Activated naive CD4-positive, alpha-beta T cell treated with anti-CD3 and anti-CD28 coated beads, Interleukin-2, amount 10 ng/mL, durations not matched to agents 5 hours and 36 hours (primary cell): ENCODE measurements around the gene SNAPC4. TPM values are rescaled to one million over a fixed set of nuclear protein-coding genes. Genes with fewer than 3 reads are reported as not detected.

Source experiments
- total RNA-seq, 2 experiments: library from RNA; stranded (reverse); gene quantifications; one replicate each; pipeline ENCODE4 v1.2.3, GENCODE V29; 2021

The SNAPC4 gene, protein sequence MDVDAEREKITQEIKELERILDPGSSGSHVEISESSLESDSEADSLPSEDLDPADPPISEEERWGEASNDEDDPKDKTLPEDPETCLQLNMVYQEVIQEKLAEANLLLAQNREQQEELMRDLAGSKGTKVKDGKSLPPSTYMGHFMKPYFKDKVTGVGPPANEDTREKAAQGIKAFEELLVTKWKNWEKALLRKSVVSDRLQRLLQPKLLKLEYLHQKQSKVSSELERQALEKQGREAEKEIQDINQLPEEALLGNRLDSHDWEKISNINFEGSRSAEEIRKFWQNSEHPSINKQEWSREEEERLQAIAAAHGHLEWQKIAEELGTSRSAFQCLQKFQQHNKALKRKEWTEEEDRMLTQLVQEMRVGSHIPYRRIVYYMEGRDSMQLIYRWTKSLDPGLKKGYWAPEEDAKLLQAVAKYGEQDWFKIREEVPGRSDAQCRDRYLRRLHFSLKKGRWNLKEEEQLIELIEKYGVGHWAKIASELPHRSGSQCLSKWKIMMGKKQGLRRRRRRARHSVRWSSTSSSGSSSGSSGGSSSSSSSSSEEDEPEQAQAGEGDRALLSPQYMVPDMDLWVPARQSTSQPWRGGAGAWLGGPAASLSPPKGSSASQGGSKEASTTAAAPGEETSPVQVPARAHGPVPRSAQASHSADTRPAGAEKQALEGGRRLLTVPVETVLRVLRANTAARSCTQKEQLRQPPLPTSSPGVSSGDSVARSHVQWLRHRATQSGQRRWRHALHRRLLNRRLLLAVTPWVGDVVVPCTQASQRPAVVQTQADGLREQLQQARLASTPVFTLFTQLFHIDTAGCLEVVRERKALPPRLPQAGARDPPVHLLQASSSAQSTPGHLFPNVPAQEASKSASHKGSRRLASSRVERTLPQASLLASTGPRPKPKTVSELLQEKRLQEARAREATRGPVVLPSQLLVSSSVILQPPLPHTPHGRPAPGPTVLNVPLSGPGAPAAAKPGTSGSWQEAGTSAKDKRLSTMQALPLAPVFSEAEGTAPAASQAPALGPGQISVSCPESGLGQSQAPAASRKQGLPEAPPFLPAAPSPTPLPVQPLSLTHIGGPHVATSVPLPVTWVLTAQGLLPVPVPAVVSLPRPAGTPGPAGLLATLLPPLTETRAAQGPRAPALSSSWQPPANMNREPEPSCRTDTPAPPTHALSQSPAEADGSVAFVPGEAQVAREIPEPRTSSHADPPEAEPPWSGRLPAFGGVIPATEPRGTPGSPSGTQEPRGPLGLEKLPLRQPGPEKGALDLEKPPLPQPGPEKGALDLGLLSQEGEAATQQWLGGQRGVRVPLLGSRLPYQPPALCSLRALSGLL (N-terminal part only)
- total RNA-seq = 10 to 100 TPM; 11.6 to 13.2 TPM

DNA sequence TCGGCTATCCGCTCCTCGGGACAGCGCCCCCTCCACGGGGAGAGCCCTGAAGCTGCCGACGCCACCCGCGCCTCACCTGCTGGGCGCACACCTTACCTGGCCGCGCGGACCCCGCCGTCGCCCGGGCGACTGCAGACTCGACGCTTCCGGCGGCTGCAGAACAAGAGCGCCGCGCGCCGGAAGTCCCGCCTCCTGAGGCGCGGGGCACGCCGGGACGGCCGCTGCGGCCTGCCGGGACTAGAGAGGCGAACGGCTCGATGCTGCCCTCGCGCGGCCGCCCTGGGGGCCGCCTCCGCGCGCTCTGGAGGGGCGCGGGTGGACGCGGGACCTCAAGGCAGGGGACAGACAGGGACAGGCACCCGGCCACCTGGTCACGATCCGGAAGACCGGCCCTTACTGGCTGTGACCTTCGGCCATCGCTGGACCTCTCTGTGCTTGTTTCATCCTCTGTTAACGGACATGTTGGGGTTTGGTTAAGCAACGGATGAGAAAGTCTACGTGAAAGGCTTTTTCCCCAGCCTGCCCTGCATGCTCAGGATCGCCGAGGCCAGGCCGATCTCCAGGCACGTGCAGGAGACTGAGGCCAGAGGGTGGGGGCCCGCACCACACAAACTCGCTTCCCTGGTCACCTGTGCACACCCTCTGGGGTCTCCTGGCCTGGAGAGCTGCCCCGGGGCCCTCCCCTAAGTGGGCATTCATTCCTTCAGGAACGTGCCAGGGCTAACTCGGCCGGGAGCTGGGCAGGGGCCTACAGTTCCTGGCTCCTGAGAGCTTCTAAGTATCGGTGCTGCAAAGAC is at the start of gene SNAPC4:
Gene SNAPC4 (minus strand): TSS at position 133 of the 797 bp plus-strand sequence. CDS start 1,742 bp downstream, outside the sequence.

DNA sequence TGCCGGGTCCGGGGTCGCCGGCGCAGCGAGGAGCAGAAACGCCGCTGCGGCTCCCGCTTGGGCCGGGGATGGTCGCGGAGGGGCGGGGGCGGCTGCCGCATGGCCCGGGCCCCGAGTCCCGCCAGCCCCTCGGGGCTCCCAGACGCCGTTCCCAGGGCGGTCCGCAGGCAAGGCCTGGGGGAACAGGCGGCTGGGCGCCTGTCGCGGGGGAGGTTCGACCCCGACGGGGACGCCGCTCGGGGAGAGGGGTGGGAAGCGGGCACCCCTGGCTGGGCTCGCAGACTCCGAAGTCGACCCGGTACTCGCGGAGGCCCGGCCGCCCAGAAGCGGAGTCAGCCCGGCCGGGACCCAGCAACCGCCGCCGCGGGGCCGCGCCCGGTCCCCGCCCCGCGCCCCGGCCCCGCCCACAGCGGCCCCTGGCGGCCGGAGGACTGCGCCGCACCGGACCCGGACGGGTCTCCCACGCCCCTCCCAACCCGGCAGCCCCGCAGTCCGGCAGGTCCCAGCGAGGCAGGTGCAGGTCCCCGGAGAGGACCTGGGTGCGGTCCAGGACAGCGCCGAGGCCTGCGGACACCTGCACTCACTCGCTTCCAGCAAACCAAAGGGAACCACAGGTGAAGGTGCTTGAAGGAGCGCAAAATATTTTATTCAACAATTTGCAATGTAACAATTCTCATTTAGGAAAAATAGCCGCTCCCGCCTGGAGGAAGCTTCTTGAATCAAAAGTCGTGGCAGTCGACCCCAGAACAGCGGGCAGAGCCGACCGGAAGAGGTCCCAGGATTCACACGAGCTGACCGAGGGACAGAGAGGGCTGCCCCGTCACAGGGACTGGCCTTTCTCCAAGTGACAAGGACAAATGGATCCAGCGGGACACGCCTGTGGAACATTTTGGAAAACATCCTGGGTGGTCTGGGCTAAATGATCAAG is 39.8 kb upstream of the SNAPC4 start, which contains the start of gene INPP5E:
Gene INPP5E (minus strand): TSS at position 365 of the 928 bp plus-strand sequence. CDS start 426 bp downstream, outside the sequence.

DNA sequence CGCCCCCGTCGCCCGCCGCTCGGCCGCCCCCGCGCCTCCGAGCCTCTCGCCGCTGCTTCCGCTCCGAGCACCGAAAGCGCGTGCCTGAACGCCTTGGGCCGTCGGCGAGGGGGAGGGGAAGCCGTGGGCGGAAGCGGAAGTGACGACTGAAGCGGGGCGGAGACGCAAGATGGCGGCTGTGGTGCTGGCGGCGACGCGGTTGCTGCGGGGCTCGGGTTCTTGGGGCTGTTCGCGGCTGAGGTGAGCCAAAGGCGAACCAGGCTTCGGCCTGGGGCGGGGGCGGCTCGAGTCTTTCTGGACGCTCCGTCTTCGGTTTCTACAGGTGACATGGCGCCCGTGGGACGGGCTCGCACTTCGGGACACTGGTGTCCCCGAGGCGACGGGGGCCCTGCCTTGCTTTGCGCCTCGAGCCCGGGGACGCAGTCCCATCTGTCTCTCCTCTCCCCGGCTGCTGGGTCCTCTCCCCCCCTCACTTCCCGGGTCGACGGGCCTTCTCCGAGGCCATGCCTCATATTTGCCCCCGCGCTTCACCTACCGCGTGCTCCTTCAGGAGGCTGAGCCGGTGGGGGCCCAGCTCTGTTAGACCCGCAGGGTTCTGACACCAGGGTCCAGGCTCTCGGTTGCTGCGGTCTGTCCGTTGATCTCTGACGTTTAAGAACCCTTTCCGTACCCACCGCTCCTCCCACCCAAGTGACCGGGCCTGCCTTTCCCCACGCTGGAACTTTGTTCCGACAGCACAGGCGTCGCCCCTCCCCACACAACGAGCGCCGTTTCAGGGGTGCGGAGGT is 10.7 kb upstream of the SNAPC4 start, which contains the start of the genes ENTR1 and PMPCA:
Gene ENTR1 (minus strand): TSS at position 115 of the 788 bp plus-strand sequence. CDS start 217 bp downstream, outside the sequence.
Gene PMPCA (plus strand): TSS at position 159 of the 788 bp plus-strand sequence. CDS start 11 bp downstream, at position 170.

DNA sequence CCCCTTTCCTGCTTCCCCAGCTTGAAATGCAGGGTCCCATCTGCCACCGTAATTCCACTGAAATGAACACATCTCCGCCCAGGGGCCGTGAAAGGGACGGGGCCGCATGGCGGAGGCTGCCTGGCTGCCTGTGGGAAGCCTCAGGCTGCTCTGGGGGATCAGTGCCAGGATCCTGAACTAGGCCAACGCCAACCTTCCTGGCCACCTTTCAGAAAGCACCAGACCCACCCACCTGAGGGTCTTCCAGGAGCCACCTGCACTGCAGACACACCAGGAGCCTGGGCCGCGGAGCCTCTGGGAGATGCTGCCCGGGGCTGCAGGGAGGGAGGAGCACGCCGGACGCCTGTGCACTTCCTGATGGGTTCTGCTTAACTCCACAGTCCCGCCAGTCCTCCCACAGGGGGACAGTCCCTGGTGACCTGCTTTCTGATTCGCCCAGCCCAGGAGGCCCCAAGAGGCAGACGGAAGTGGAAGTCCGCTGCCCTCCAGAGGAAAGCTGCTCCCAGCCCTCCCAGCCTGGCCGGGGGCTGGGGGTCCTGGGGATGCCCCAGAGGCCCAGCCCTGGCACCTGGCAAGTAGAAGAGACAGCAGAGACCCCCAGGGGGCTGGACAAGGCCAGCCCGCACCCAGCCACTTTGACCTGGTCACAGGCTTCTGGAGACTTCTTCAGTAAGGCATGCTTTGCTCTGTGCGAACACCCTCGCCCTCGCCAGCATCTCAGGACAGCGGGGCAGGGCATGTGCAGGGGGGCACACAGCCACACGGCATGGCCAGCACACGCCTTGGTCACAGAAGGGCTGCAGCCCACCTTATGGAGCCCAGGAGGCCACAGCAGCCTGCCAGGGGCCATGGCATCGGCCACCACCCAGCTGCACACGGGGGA is 26.4 kb downstream of the SNAPC4 start, which contains the start of gene CARD9:
Gene CARD9 (minus strand): TSS at position 370 of the 883 bp plus-strand sequence. CDS start 1,591 bp downstream, outside the sequence.

DNA sequence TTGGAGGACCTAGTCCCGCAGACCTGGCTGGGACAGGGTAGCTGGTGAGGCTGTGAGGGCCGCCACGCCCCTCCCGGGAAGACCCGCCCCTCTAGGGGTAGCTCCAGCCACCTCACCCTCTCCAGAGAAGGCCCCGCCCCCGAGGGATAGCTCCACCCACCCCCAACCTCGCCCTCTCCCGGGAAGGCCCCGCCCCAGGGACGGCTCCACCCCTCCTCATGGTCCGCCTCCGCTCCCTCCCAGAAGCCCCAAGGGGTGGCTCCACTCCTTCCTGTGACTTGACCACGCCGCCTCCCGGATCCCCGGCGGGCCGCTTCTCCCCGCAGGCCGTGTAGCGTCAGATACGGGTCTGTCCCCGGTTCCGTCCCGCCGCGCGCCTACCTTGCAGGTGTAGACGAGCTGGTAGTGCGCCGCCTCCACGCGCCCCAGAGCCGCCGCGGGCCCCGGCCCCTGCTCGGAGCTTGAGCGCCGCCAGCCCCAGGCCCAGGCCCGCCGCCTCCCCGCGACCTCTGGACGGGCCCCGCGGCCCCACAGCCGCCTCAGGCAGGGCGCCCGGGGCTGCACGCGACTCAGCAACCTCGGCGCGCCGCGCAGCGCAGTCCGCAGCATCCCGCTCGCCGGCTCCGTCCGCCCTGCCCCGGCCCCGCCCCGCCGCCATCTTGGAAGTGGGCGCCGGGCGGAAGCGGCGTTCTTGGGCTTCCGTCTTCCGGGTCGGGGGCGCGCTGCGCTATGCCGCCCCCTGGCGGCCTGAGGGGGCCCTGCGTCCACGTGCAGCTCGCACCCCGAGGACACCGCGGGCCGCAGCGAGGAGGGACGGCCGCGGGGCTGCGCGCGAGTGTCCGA is 36.6 kb downstream of the SNAPC4 start, which contains the start of gene DNLZ:
Gene DNLZ (minus strand): TSS at position 639 of the 843 bp plus-strand sequence. CDS start 30 bp downstream, at position 609.

Other genes with a start within 250 kb of the SNAPC4 start
- gene LHX3, start 195.0 kb downstream of the SNAPC4 start, total RNA-seq = not detected
- gene QSOX2, start 154.4 kb downstream of the SNAPC4 start, total RNA-seq = 10 to 100 TPM; 11.3 to 12.5 TPM
- under 1 TPM in 1 of 2 experiments, not detected in 1; 0.08 TPM for gene CCDC187, start 96.1 kb downstream of the SNAPC4 start, total RNA-seq
- 1 to 10 TPM; 7.0 to 7.3 TPM for gene GPSM1, start 72.6 kb downstream of the SNAPC4 start, total RNA-seq
- gene DNLZ, start 36.4 kb downstream of the SNAPC4 start, total RNA-seq = 10 to 100 TPM; 16.8 TPM
- under 1 TPM; 0.22 to 0.35 TPM for gene CARD9, start 26.5 kb downstream of the SNAPC4 start, total RNA-seq
- 10 to 100 TPM; 76.4 to 77.3 TPM for gene ENTR1, start 10.4 kb upstream of the SNAPC4 start, total RNA-seq
- 10 to 100 TPM; 51.5 to 56.2 TPM for gene PMPCA, start 10.5 kb upstream of the SNAPC4 start, total RNA-seq
- gene INPP5E, start 39.7 kb upstream of the SNAPC4 start, total RNA-seq = 10 to 100 TPM; 19.3 to 20.0 TPM
- 10 to 100 TPM; 57.1 to 59.0 TPM for gene SEC16A, start 82.9 kb upstream of the SNAPC4 start, total RNA-seq
- gene NOTCH1, start 145.9 kb upstream of the SNAPC4 start, total RNA-seq = 10 to 100 TPM; 66.7 to 74.8 TPM